Measurements from ENCODE around the gene LTA. TPM values are rescaled to one million over a fixed set of nuclear protein-coding genes. Genes with fewer than 3 reads are reported as not detected.

Gene LTA
- total RNA-seq, 4 donors from 2014 or later, result not detected

- Histone ChIP-seq H3K4me3 (peak within 1 kb of the TSS; percentile 82 to 100 (median 94)), H3K4me1 (peaks cover 0 to 23% (median 15%) of the 10 kb centered on the region in 4 donors), H3K27ac (peak within 1 kb of the TSS; percentile 92 to 98 (median 98)), H3K27me3 (no peaks in the 10 kb centered on the region), H3K9me3 (no peaks in the 10 kb centered on the region), H3K36me3 (peaks cover 5 to 28% (median 15%) of the 10 kb centered on the region in 3 donors)
- peak; percentile 94 to 98 for DNase-seq (ENCODE audit: low spot score in 2 of 2)
- WGBS, 2 donors, result 1 to 4% methylated on average over 32 to 47 of the region's 67 CpGs
- TF ChIP-seq POLR2A (IDR thresholded peaks at IDR 0.05) (peak; percentile 46 to 50), CTCF (IDR thresholded peaks at IDR 0.05) (no peak), EP300 (IDR thresholded peaks at IDR 0.05) (peak in 1 of 2 donors; percentile 3)
Measured at GRCh38 chr6:31620586-31621319, 48.7 kb downstream of the LTA start, which contains the start of gene PRRC2A. Gene PRRC2A, plus strand, starts transcription at chr6:31620715. Its CDS starts 2,075 bp downstream, at chr6:31622790.

DNA sequence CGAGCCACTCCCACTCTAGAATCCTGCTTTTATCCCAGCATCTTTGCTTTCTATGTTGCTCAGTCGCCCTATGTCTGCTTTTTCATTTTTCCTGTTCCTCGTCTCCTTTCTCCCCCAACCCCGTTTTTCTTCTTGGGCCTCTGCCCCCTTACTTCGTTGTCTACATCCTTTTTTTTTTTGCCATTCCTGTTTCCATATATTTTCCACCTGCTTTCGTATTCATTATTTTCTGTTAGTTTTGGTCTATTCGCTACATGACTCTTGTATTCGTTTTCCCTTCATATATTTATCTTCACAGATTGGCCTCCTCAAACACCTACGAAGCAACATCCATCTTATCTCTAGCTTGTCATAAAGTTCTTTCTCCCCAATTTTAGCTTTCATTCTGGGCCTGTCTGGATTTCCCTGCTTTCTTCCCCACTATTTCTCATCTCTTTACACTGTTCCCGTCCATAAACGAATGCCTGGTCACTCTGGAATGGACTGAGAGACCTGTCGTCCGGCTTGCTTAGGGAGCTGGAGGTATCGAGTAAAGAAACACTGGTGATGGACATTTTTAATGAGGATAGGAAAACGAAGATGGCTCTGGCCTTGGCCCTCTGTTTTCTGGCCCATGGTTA lies 49.3 kb downstream of the LTA start:
- 7% methylated on average over 15 of the region's 15 CpGs for WGBS, 2 donors
- H3K4me1 ChIP-seq, result peaks cover 0 to 23% (median 15%) of the 10 kb centered on the region in 4 donors
- H3K27me3 ChIP-seq, result no peaks in the 10 kb centered on the region
- peak overlapping the region; percentile 92 to 98 (median 98) for H3K27ac ChIP-seq
- H3K9me3 ChIP-seq, result no peaks in the 10 kb centered on the region
- no peak for DNase-seq (ENCODE audit: low spot score in 2 of 2)
- no peak for TF ChIP-seq EP300 (IDR thresholded peaks at IDR 0.05)
- no peak for TF ChIP-seq POLR2A (IDR thresholded peaks at IDR 0.05)
- no peak for TF ChIP-seq CTCF (IDR thresholded peaks at IDR 0.05)
- H3K36me3 ChIP-seq, result peaks cover 5 to 35% (median 22%) of the 10 kb centered on the region in 3 donors
- peak overlapping the region; percentile 82 to 100 (median 94) for H3K4me3 ChIP-seq

- peak overlapping the region; percentile 82 to 100 (median 94) for H3K4me3 ChIP-seq
Measured at GRCh38 chr6:31621991-31622390, 49.9 kb downstream of the LTA start.

DNA sequence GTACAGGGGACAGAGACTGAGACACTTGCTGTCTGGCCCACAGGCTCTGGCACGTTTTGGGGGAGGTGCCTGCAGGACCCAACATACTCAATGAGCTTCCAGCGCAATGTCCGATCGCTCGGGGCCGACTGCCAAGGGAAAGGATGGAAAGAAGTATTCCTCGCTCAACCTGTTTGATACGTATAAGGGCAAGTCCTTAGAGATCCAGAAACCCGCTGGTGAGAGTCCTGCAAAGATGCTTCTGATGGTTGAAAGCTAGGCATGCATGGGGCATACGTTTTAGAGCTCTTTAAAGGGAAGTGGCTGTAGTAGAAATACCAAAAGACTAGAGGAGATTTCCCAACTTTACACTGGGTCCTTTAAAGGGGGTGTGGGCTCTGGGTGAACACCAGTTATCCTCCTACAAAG lies 50.6 kb downstream of the LTA start:
- Histone ChIP-seq H3K4me1 (peaks cover 0 to 23% (median 15%) of the 10 kb centered on the region in 4 donors), H3K36me3 (peaks cover 5 to 47% (median 28%) of the 10 kb centered on the region in 3 donors), H3K9me3 (no peaks in the 10 kb centered on the region), H3K4me3 (no peak overlapping the region), H3K27me3 (no peaks in the 10 kb centered on the region), H3K27ac (peak overlapping the region in 2 of 4 donors; percentile 97 to 98)
- 52 to 53% methylated on average over 10 of the region's 10 CpGs for WGBS, 2 donors
- DNase-seq (ENCODE audit: low spot score in 2 of 2), result no peak
- TF ChIP-seq EP300 (IDR thresholded peaks at IDR 0.05) (no peak), CTCF (IDR thresholded peaks at IDR 0.05) (no peak), POLR2A (IDR thresholded peaks at IDR 0.05) (no peak)

More at GRCh38 chr6:31621991-31622390, 49.9 kb downstream of the LTA start:
- peak overlapping the region; percentile 92 to 98 (median 98) for H3K27ac ChIP-seq
- H3K4me1 ChIP-seq, result peaks cover 0 to 23% (median 15%) of the 10 kb centered on the region in 4 donors
- H3K9me3 ChIP-seq, result no peaks in the 10 kb centered on the region
- 21 to 25% methylated on average over 4 of the region's 4 CpGs for WGBS, 2 donors
- no peak for DNase-seq (ENCODE audit: low spot score in 2 of 2)
- TF ChIP-seq EP300 (IDR thresholded peaks at IDR 0.05), result no peak
- no peak for TF ChIP-seq POLR2A (IDR thresholded peaks at IDR 0.05)
- TF ChIP-seq CTCF (IDR thresholded peaks at IDR 0.05), result no peak
- H3K36me3 ChIP-seq, result peaks cover 5 to 40% (median 27%) of the 10 kb centered on the region in 3 donors
- H3K27me3 ChIP-seq, result no peaks in the 10 kb centered on the region

Small RNA genes lying within 50 kb of the gene (small RNA-seq; reads per million reads assigned to genes)
- gene SNORA38, result 5.1 reads per million, percentile 84 among the genes with 10 or more reads in this experiment
- gene SNORD117, result 426 reads per million, percentile 97 among the genes with 10 or more reads in this experiment
- not detected for gene SNORD84
- not detected for gene UQCRHP1

Other genes with a start within 250 kb of the LTA start
- 100 to 1,000 TPM; 570 to 933 (median 787) TPM for gene HLA-B, start 215.1 kb upstream of the LTA start, total RNA-seq
- gene MICA, start 168.7 kb upstream of the LTA start, total RNA-seq, result 10 to 100 TPM; 15.9 to 28.3 (median 23.7) TPM
- gene MICB, start 74.1 kb upstream of the LTA start, total RNA-seq, result 1 to 10 TPM; 1.0 to 8.0 (median 4.1) TPM
- gene MCCD1, start 43.3 kb upstream of the LTA start, total RNA-seq, result not detected
- 100 to 1,000 TPM; 306 to 436 (median 358) TPM for gene DDX39B, start 30.3 kb upstream of the LTA start, total RNA-seq
- 1 to 10 TPM in 3 of 4 donors, under 1 TPM in 1; 0.60 to 3.8 (median 2.2) TPM for gene ATP6V1G2, start 25.7 kb upstream of the LTA start, total RNA-seq
- gene NFKBIL1, start 24.7 kb upstream of the LTA start, total RNA-seq, result 10 to 100 TPM; 26.2 to 30.2 (median 27.7) TPM
- gene TNF, start 3.3 kb downstream of the LTA start, total RNA-seq, result not detected
- not detected for gene LTB, start 10.1 kb downstream of the LTA start, total RNA-seq
- gene LST1, start 14.0 kb downstream of the LTA start, total RNA-seq, result 10 to 100 TPM; 15.7 to 86.5 (median 20.8) TPM
- not detected for gene NCR3, start 20.7 kb downstream of the LTA start, total RNA-seq
- gene AIF1, start 42.9 kb downstream of the LTA start, total RNA-seq, result 10 to 100 TPM; 27.1 to 66.3 (median 50.4) TPM
- 100 to 1,000 TPM in 2 of 4 donors, 10 to 100 TPM in 2; 71.4 to 113 (median 88.0) TPM for gene PRRC2A, start 48.4 kb downstream of the LTA start, total RNA-seq
- gene BAG6, start 80.4 kb downstream of the LTA start, total RNA-seq, result 100 to 1,000 TPM; 189 to 228 (median 210) TPM
- 1 to 10 TPM in 1 of 4 donors, under 1 TPM in 2, not detected in 1; 0.63 to 2.0 (median 0.90) TPM for gene APOM, start 83.6 kb downstream of the LTA start, total RNA-seq
- 10 to 100 TPM; 13.8 to 23.3 (median 20.5) TPM for gene C6orf47, start 88.5 kb downstream of the LTA start, total RNA-seq
- gene GPANK1, start 92.7 kb downstream of the LTA start, total RNA-seq, result 10 to 100 TPM; 18.8 to 30.0 (median 26.5) TPM
- gene CSNK2B, start 93.8 kb downstream of the LTA start, total RNA-seq, result 100 to 1,000 TPM; 183 to 207 (median 188) TPM
- 10 to 100 TPM in 2 of 4 donors, 1 to 10 TPM in 2; 7.6 to 13.0 (median 9.8) TPM for gene LY6G5B, start 97.7 kb downstream of the LTA start, total RNA-seq
- under 1 TPM in 1 of 4 donors, not detected in 3; 0.84 TPM for gene LY6G5C, start 108.8 kb downstream of the LTA start, total RNA-seq
- gene ABHD16A, start 131.0 kb downstream of the LTA start, total RNA-seq, result 10 to 100 TPM; 37.1 to 62.1 (median 49.9) TPM
- gene LY6G6F, start 134.6 kb downstream of the LTA start, total RNA-seq, result not detected
- gene LY6G6D, start 143.1 kb downstream of the LTA start, total RNA-seq, result not detected
- gene LY6G6C, start 149.5 kb downstream of the LTA start, total RNA-seq, result not detected
- not detected for gene MPIG6B, start 151.1 kb downstream of the LTA start, total RNA-seq
- 100 to 1,000 TPM; 134 to 193 (median 166) TPM for gene DDAH2, start 157.0 kb downstream of the LTA start, total RNA-seq
- 100 to 1,000 TPM; 216 to 341 (median 246) TPM for gene CLIC1, start 164.2 kb downstream of the LTA start, total RNA-seq
- 10 to 100 TPM; 12.2 to 25.5 (median 18.4) TPM for gene MSH5, start 167.7 kb downstream of the LTA start, total RNA-seq
- gene SAPCD1, start 190.4 kb downstream of the LTA start, total RNA-seq, result 1 to 10 TPM in 3 of 4 donors, not detected in 1; 1.5 to 5.5 (median 4.8) TPM
- under 1 TPM; 0.21 to 0.66 (median 0.35) TPM for gene VWA7, start 205.0 kb downstream of the LTA start, total RNA-seq
- gene VARS1, start 223.5 kb downstream of the LTA start, total RNA-seq, result 10 to 100 TPM; 40.8 to 58.6 (median 50.1) TPM
- gene LSM2, start 234.7 kb downstream of the LTA start, total RNA-seq, result 10 to 100 TPM; 23.9 to 31.8 (median 28.4) TPM
- gene HSPA1L, start 243.0 kb downstream of the LTA start, total RNA-seq, result 1 to 10 TPM in 2 of 4 donors, under 1 TPM in 2; 0.20 to 2.4 (median 1.2) TPM
- gene HSPA1A, start 243.3 kb downstream of the LTA start, total RNA-seq, result 100 to 1,000 TPM; 170 to 304 (median 221) TPM